Body of pancreas (tissue), 4 donors: ENCODE measurements around the gene NLRP4.

Experiments used
- POLR2A ChIP-seq, 3 donors: fragments of 450-650 bp; IDR thresholded peaks; one replicate each; pipeline ENCODE4 v1.6.1; 2016; ENCODE audit warnings: antibody characterized with exemption in 3 of 3, mild to moderate bottlenecking in 2 of 3
- TF ChIP-seq, protein P1 (sequence below), 7 experiments: fragments of 450-650 bp in 4 of 7; fragments of 200-600 bp in 3 of 7; sonication (generic) in 3 of 7; IDR thresholded peaks; one replicate each; pipeline ENCODE4 v1.5.1; 2016 to 2019; ENCODE audit warnings: antibody characterized with exemption in 7 of 7

- TF ChIP-seq, protein P1, sequence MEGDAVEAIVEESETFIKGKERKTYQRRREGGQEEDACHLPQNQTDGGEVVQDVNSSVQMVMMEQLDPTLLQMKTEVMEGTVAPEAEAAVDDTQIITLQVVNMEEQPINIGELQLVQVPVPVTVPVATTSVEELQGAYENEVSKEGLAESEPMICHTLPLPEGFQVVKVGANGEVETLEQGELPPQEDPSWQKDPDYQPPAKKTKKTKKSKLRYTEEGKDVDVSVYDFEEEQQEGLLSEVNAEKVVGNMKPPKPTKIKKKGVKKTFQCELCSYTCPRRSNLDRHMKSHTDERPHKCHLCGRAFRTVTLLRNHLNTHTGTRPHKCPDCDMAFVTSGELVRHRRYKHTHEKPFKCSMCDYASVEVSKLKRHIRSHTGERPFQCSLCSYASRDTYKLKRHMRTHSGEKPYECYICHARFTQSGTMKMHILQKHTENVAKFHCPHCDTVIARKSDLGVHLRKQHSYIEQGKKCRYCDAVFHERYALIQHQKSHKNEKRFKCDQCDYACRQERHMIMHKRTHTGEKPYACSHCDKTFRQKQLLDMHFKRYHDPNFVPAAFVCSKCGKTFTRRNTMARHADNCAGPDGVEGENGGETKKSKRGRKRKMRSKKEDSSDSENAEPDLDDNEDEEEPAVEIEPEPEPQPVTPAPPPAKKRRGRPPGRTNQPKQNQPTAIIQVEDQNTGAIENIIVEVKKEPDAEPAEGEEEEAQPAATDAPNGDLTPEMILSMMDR (IDR thresholded peaks at IDR 0.05) = no peak
- TF ChIP-seq POLR2A (IDR thresholded peaks at IDR 0.05) = no peak
Observed at GRCh38 chr19:55927991-55928390, 91.7 kb downstream of the NLRP4 start.
